ENCODE results near the gene AGAP4.
"Not testable (repeated sequence)": the region's sequence is repeated elsewhere in the genome, so short reads cannot be mapped to it uniquely, and the experiment has no call there.

The AGAP4 gene

GRCh38 chr10:45789991-45790390, 57.3 kb downstream of the AGAP4 start:
- DNase-seq = not testable (repeated sequence)

- DNase-seq = not testable (repeated sequence)
Measured at GRCh38 chr10:45787212-45787741, 60.0 kb downstream of the AGAP4 start.

GRCh38 chr10:45786217-45786616, 61.1 kb downstream of the AGAP4 start:
- DNase-seq = not testable (repeated sequence)

Measured in islet precursor cell (in vitro differentiated cells).